ENCODE results near the gene RNF114.

RNF114 gene

DNA sequence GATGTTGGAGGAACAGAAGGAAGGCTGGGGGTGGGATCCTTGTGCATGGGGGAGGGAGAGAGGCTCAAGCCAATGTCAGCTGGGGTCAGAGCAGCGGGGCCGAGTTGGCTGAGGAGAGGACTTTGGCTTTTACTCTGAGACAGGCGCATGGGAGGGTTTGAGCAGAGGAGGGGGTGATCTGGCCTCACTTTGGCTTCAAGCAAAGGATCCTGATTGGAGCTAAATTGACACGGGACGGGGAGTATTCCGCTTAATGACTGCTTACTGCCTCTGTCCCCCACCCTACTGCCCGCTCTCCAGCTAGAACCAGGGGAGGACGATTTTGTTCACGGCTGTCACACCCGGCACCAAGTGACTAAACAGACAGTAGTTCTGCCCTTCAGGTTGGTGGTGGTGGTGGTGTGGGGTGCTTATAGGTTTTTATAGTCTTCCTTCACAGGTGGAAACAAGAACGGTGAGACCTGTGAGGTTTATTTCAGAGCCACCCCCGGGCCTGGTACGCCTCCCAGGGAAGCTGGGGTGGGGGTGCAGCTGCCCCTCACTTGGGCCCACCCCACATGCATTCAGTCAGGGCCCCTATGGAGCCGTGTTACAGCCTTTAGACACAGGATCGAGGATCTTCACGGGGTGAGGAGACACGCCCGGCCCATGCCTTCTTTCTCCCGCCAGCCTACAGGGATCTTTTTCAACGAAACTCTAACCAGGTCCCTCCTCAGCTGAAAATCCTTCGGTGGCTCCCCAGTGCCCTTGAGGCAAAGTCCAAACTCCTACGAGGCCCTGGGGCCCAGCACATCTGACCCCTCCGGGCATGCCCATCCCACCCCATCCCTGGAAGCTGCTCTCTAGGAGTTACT, 45.2 kb downstream of the RNF114 start:
- TF ChIP-seq, protein P1, sequence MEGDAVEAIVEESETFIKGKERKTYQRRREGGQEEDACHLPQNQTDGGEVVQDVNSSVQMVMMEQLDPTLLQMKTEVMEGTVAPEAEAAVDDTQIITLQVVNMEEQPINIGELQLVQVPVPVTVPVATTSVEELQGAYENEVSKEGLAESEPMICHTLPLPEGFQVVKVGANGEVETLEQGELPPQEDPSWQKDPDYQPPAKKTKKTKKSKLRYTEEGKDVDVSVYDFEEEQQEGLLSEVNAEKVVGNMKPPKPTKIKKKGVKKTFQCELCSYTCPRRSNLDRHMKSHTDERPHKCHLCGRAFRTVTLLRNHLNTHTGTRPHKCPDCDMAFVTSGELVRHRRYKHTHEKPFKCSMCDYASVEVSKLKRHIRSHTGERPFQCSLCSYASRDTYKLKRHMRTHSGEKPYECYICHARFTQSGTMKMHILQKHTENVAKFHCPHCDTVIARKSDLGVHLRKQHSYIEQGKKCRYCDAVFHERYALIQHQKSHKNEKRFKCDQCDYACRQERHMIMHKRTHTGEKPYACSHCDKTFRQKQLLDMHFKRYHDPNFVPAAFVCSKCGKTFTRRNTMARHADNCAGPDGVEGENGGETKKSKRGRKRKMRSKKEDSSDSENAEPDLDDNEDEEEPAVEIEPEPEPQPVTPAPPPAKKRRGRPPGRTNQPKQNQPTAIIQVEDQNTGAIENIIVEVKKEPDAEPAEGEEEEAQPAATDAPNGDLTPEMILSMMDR (IDR thresholded peaks at IDR 0.05), result no peak
- peaks cover 67% of the 10 kb centered on the region for H3K4me1 Mint-ChIP-seq
- H3K36me3 Mint-ChIP-seq (ENCODE audit: low read depth), result peaks cover 7% of the 10 kb centered on the region
- H3K27me3 Mint-ChIP-seq (ENCODE audit: low read depth, poor library complexity), result peaks cover 14% of the 10 kb centered on the region
- H3K9me3 Mint-ChIP-seq, result no peaks in the 10 kb centered on the region
- peak overlapping the region; percentile 76 for H3K4me3 Mint-ChIP-seq
- DNase-seq, result no peak
- H3K27ac Mint-ChIP-seq, result no peak overlapping the region

DNA sequence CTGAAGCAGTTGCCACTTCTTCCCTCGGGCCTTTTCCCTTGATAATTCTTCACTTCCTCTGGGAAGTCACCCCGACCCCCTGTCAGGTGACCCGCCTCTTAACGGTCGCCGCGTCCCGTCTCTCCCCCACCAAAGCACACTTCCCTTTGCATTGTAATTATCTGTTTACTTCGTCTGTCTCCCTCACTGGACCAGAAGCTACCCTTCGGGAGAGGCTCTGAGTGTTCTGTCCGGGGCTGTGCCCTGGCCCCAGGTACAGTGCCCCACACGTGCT, 45.8 kb downstream of the RNF114 start:
- peaks cover 73% of the 10 kb centered on the region for H3K4me1 Mint-ChIP-seq
- H3K4me3 Mint-ChIP-seq, result peak overlapping the region; percentile 76
- no peak overlapping the region for H3K27ac Mint-ChIP-seq
- DNase-seq, result no peak
- peaks cover 14% of the 10 kb centered on the region for H3K27me3 Mint-ChIP-seq (ENCODE audit: low read depth, poor library complexity)
- H3K9me3 Mint-ChIP-seq, result no peaks in the 10 kb centered on the region
- TF ChIP-seq, protein P1 (IDR thresholded peaks at IDR 0.05), result no peak
- peaks cover 7% of the 10 kb centered on the region for H3K36me3 Mint-ChIP-seq (ENCODE audit: low read depth)

DNA sequence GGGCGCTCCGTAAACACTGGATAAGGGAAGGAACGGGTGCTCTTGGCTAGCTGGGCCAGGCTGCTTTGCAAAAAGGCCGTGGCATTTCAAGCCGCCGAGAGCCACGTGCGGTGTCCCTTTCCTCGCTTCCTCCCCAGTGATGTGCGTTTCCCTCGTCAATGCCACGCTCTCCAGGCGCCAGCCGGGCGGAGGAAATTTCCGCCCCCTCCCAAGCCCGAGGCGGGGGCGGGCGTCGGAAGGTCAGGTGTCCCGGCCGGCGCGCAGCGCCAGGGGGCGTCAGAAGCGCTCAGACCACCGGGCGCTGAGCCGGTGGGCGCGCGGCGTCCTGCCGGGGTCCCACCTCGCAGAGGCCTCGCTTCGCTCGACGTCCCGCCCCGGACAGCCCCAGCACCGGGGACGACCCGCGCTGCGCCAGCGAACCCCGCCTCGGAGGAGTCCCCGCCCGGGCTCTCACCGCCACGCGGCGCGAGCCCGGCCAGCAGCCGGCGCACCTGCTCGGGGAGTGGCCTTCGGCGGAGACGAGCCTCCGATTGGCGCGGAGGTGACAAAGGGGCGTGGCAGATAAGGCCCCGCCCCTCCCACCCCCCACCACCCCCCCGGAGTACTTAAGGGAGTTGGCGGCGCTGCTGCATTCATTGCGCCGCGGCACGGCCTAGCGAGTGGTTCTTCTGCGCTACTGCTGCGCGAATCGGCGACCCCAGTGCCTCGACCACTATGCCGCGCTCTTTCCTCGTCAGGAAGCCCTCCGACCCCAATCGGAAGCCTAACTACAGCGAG, 46.3 kb downstream of the RNF114 start, which contains the start of gene SNAI1:
SNAI1 (plus strand) TSS at position 635 of the 777 bp plus-strand sequence; CDS start at position 715, 80 bp downstream.
- Mint-ChIP-seq H3K4me3 (peak within 1 kb of the TSS; percentile 97), H3K36me3 (ENCODE audit: low read depth) (peaks cover 7% of the 10 kb centered on the region), H3K4me1 (peaks cover 78% of the 10 kb centered on the region), H3K27me3 (ENCODE audit: low read depth, poor library complexity) (peaks cover 14% of the 10 kb centered on the region), H3K27ac (peak within 1 kb of the TSS; percentile 51), H3K9me3 (no peaks in the 10 kb centered on the region)
- peak; percentile 87 for DNase-seq
- TF ChIP-seq, protein P1 (IDR thresholded peaks at IDR 0.05), result peak; percentile 42

DNA sequence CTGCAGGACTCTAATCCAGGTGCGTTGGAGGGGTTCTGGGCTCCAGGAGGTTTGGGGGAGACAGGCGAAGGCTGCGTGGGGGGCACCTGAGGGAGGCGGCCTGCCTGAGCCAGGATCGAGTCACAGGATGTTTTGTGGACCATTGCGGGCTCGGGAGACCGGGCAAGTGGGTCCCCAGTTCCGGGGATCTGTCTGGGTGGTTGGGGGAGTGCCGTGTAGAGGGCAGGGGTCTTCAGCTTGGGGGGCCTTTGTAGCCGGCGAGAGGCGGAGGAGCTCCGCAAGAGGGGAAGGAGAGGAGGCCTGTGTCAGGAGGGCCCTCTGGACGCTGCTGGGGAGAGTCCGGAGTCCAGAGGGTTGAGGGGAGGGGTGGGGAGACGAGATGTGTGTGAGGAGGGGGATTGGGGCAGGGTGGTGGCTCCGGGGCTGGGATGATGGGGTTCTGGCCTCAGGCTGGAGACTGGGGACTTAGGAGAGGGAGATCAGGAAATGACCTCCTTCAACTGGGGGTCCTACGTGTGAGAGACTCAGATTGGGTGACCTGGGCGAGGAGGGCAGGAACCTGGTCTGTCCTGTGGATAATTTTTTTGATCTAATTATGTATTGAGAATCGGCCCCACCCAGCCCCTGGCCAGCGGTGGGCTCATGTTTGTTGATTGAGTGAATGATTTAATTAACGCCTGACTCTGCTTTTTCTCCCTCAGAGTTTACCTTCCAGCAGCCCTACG, 47.1 kb downstream of the RNF114 start:
- Mint-ChIP-seq H3K27ac (peak overlapping the region; percentile 51), H3K4me1 (peaks cover 86% of the 10 kb centered on the region), H3K36me3 (ENCODE audit: low read depth) (peaks cover 7% of the 10 kb centered on the region), H3K27me3 (ENCODE audit: low read depth, poor library complexity) (peaks cover 14% of the 10 kb centered on the region), H3K9me3 (no peaks in the 10 kb centered on the region), H3K4me3 (peak overlapping the region; percentile 97)
- DNase-seq, result peak; percentile 41
- TF ChIP-seq, protein P1 (IDR thresholded peaks at IDR 0.05), result no peak

DNA sequence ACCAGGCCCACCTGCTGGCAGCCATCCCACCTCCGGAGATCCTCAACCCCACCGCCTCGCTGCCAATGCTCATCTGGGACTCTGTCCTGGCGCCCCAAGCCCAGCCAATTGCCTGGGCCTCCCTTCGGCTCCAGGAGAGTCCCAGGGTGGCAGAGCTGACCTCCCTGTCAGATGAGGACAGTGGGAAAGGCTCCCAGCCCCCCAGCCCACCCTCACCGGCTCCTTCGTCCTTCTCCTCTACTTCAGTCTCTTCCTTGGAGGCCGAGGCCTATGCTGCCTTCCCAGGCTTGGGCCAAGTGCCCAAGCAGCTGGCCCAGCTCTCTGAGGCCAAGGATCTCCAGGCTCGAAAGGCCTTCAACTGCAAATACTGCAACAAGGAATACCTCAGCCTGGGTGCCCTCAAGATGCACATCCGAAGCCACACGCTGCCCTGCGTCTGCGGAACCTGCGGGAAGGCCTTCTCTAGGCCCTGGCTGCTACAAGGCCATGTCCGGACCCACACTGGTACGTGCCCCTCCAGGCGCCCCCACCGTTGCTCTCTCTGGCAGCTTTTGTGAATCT, 47.7 kb downstream of the RNF114 start:
- no peak for DNase-seq
- H3K27ac Mint-ChIP-seq, result peak overlapping the region; percentile 74
- H3K27me3 Mint-ChIP-seq (ENCODE audit: low read depth, poor library complexity), result peaks cover 14% of the 10 kb centered on the region
- TF ChIP-seq, protein P1 (IDR thresholded peaks at IDR 0.05), result no peak
- H3K9me3 Mint-ChIP-seq, result no peaks in the 10 kb centered on the region
- peaks cover 7% of the 10 kb centered on the region for H3K36me3 Mint-ChIP-seq (ENCODE audit: low read depth)
- H3K4me1 Mint-ChIP-seq, result peaks cover 92% of the 10 kb centered on the region
- peak overlapping the region; percentile 97 for H3K4me3 Mint-ChIP-seq
